Progenitor cell of endocrine pancreas (in vitro differentiated cells): ENCODE results near the gene TFEB. TPM values are rescaled to one million over a fixed set of nuclear protein-coding genes. Genes with fewer than 3 reads are reported as not detected.
A peak's percentile ranks its signal among the peaks of the same experiment; 100 is the strongest.

ENCODE experiments used
- DNase-seq: peaks from one replicate; pipeline ENCODE4 v3.0.0; 2021; ENCODE audit warnings: low spot score; ENCODE audit not compliant: unreplicated experiment
- H3K27ac Mint-ChIP-seq: 2 replicates; pipeline ENCODE4 v1.8.0; 2021; ENCODE audit warnings: mild to moderate bottlenecking, moderate library complexity, mixed read lengths
- H3K27me3 Mint-ChIP-seq: 2 replicates; pipeline ENCODE4 v1.8.0; 2021; ENCODE audit warnings: mixed read lengths
- H3K36me3 Mint-ChIP-seq: 2 replicates; pipeline ENCODE4 v1.8.0; 2022; ENCODE audit warnings: mixed read lengths; ENCODE audit not compliant: insufficient read depth
- H3K4me1 Mint-ChIP-seq: 2 replicates; pipeline ENCODE4 v1.8.0; 2021; ENCODE audit warnings: low read depth, mixed read lengths
- H3K4me3 Mint-ChIP-seq: 2 replicates; pipeline ENCODE4 v1.8.0; 2021; ENCODE audit warnings: low read depth, mild to moderate bottlenecking, moderate library complexity, mixed read lengths
- H3K9me3 Mint-ChIP-seq: 2 replicates; pipeline ENCODE4 v1.8.0; 2021; ENCODE audit warnings: low read depth, mixed read lengths
- CTCF ChIP-seq: fragments of 200-600 bp; sonication (generic); IDR thresholded peaks from one replicate; pipeline ENCODE4 v1.5.0; 2021; ENCODE audit warnings: antibody characterized with exemption, mild to moderate bottlenecking; ENCODE audit not compliant: unreplicated experiment
- total RNA-seq: library from RNA; stranded (reverse); gene quantifications from 2 replicates; pipeline ENCODE4 v1.2.1, GENCODE V29; 2021

TFEB gene
- total RNA-seq, 1 donor from 2014 or later, result 0.48 TPM

GRCh38 chr6:41733707-41734665, 1.4 kb downstream of the TFEB start:
- DNase-seq, result peak; percentile 36
- no peak for TF ChIP-seq CTCF
- peaks cover 36% of the 10 kb centered on the region for H3K27me3 Mint-ChIP-seq
- no peaks in the 10 kb centered on the region for H3K36me3 Mint-ChIP-seq
- H3K4me3 Mint-ChIP-seq, result peak overlapping the region; percentile 71
- no peak overlapping the region for H3K27ac Mint-ChIP-seq
- no peaks in the 10 kb centered on the region for H3K4me1 Mint-ChIP-seq
- no peaks in the 10 kb centered on the region for H3K9me3 Mint-ChIP-seq

- H3K4me1 Mint-ChIP-seq, result no peaks in the 10 kb centered on the region
- peak overlapping the region; percentile 71 for H3K4me3 Mint-ChIP-seq
- H3K27ac Mint-ChIP-seq, result no peak overlapping the region
- DNase-seq, result no peak
- H3K9me3 Mint-ChIP-seq, result no peaks in the 10 kb centered on the region
- no peaks in the 10 kb centered on the region for H3K36me3 Mint-ChIP-seq
- H3K27me3 Mint-ChIP-seq, result peaks cover 37% of the 10 kb centered on the region
- TF ChIP-seq CTCF, result no peak
Measured at GRCh38 chr6:41733360-41733706, 2.1 kb downstream of the TFEB start.

- no peaks in the 10 kb centered on the region for H3K9me3 Mint-ChIP-seq
- no peaks in the 10 kb centered on the region for H3K36me3 Mint-ChIP-seq
- no peak for TF ChIP-seq CTCF
- no peaks in the 10 kb centered on the region for H3K4me1 Mint-ChIP-seq
- no peak overlapping the region for H3K27ac Mint-ChIP-seq
- DNase-seq, result no peak
- H3K27me3 Mint-ChIP-seq, result peaks cover 37% of the 10 kb centered on the region
- no peak overlapping the region for H3K4me3 Mint-ChIP-seq
Measured at GRCh38 chr6:41732591-41733359, 2.6 kb downstream of the TFEB start.

GRCh38 chr6:41732149-41732548, 3.3 kb downstream of the TFEB start:
- TF ChIP-seq CTCF, result no peak
- Mint-ChIP-seq H3K9me3 (no peaks in the 10 kb centered on the region), H3K4me3 (no peak overlapping the region), H3K27ac (no peak overlapping the region), H3K27me3 (peaks cover 37% of the 10 kb centered on the region), H3K36me3 (no peaks in the 10 kb centered on the region), H3K4me1 (no peaks in the 10 kb centered on the region)
- DNase-seq, result no peak

- no peak for TF ChIP-seq CTCF
- H3K4me1 Mint-ChIP-seq, result no peaks in the 10 kb centered on the region
- H3K27me3 Mint-ChIP-seq, result peaks cover 37% of the 10 kb centered on the region
- H3K9me3 Mint-ChIP-seq, result no peaks in the 10 kb centered on the region
- H3K36me3 Mint-ChIP-seq, result no peaks in the 10 kb centered on the region
- no peak overlapping the region for H3K4me3 Mint-ChIP-seq
- DNase-seq, result no peak
- no peak overlapping the region for H3K27ac Mint-ChIP-seq
Measured at GRCh38 chr6:41731561-41732086, 3.8 kb downstream of the TFEB start.
